Stimulated activated CD4-positive, alpha-beta T cell treated with anti-CD3 and anti-CD28 coated beads, Interleukin-12 subunit alpha, Interleukin-12 subunit beta, amount 100 ng/mL, for 4 hours (primary cell): ENCODE measurements around the gene ASCL1.

Source experiments
- DNase-seq: peaks from one replicate; pipeline ENCODE4 v3.0.0-alpha.2; 2020

ASCL1 gene

GRCh38 chr12:102957339-102958050 is at the start of gene ASCL1:
ASCL1 (plus strand) TSS chr12:102957674; CDS start chr12:102958245, 571 bp downstream.
- DNase-seq, result no peak

- DNase-seq, result no peak
Measured at GRCh38 chr12:102907918-102908317, 49.6 kb upstream of the ASCL1 start.

DNA sequence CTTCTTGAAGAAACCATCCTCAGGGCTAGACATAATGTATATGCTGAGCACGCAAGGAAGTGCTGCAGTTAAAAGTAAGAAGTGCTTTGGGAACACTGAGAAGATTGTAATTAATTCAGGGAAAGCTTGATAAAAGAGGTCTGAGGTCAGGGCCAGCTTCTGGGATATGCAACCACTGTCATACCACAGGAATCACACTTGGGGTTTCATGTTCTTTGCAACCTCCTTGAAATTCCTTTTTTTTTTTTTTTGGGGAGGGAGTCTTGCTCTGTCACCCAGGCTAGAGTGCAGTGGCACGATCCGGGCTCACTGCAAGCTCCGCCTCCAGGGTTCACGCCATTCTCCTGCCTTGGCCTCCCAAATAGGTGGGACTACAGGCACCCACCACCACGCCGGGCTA is 47.3 kb upstream of the ASCL1 start:
- DNase-seq, result no peak

DNA sequence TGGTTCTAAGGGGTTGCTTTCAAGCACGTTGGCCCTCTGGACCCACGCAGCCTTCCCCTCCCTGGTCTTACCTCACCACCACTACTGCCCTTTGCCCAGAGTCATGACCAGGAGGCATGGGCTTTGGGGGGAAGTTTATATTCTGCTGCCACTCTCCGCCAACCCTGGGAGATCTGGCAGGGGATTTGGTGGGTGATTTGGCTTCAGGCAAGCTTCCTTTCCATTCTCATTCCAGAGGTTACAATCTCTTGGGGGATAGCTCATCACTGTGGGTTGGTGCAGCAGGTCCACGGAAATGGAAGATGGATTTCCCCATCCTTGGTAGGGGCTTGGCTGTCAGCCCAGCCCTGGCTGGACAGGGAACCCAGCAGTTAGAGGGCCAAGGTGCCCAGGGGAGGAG is 46.7 kb upstream of the ASCL1 start:
- DNase-seq, result no peak

DNA sequence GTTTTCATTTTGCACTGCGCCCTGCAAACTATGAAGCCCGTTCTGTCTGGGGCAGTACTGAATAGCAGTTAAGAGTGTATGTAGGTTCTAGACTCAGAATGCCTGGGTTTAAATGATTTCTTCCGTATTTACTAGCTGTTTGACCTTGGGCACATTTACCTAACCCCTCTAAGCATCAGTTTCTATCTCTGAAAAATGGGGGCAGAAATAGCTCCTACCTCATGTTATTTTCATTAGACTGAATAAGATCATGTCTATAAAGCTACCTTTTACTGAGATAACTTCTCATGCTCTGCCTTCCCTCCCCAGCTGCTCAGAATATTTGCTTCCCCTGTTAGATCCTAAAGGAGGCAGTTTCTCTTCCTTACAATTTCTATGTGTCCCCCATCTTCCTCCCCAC is 46.2 kb upstream of the ASCL1 start:
- DNase-seq, result no peak

- no peak for DNase-seq
Measured at GRCh38 chr12:102912258-102912657, 45.2 kb upstream of the ASCL1 start.

- DNase-seq, result no peak
Measured at GRCh38 chr12:102913453-102914226, 43.8 kb upstream of the ASCL1 start.

DNA sequence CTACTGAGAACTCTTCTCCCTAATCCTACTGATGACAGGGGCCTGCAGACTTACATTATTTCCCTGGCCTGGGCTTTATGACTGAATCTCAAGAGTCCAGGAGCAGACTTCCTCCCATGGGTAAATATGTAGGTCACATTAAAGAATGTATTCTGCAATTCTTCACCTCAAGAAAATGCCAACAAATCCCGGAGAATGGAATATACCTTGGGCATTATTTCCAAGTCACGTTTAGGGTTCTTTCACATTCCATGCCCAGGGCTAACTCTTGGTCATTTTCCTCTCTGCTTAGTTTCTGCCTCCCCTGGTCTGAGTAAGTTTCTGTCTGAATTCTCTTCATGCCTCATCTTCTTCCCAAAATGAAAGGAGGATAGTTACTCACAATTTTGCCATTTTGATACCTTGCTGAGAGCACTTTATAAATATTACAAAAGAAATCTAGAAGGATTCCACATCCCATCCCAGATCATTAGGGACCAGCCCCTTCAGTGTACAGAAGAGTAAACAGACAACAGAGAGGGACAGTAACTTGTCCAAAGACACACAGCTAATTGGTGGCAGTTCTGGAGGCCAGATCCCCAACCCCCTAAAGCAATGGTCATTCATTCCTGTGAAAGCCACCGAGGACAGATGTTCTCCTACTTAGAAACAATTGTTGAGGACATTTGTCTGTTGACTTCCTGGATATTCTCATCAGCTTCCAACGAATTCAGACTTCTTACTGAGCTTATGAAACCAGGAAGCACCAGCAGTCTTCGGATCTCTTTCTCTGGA is 41.0 kb upstream of the ASCL1 start:
- no peak for DNase-seq

GRCh38 chr12:102917026-102917787 is 40.3 kb upstream of the ASCL1 start, which contains the start of gene PAH:
PAH (minus strand) TSS chr12:102917244; CDS start chr12:102917130, 114 bp downstream.
- DNase-seq, result peak; percentile 0

DNA sequence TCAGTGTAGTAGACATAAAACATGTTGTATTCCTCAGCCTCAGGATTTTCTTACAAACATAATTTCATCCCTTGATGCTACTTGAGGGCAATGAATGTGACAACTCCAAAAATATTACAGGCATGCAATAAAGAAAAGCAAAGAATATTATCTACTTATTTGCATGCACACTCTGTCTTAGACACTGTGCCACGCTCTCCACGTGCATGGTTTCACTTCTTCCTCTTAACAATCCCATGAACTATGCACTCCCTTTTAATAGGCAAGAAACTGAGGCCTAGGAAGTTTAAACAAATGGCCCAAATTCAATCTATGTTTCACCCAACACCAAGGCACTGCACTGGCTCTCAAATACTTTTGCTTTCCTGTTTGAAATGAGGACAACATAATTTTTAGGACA is 38.6 kb upstream of the ASCL1 start:
- DNase-seq, result no peak

DNA sequence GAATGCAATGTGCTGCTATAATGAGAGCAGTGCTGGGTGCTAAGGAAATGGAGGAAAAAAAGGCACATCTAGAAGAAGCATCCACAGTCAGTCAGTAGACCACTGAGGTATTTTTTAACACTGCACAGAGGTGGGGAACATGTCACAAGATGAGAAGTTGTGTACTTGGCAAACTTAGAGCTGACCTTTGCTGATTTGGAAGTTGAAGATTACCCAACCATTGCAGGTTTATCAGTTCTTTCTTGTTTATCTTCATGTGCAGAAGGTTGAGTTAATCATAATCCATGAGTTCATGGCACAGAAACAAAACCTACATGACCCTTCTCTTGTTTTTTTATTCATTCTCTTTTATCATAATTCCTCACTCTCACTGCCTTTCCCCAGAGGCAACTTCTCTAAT is 37.2 kb upstream of the ASCL1 start:
- DNase-seq, result no peak

- DNase-seq, result no peak
Measured at GRCh38 chr12:102921240-102921639, 36.2 kb upstream of the ASCL1 start.

DNA sequence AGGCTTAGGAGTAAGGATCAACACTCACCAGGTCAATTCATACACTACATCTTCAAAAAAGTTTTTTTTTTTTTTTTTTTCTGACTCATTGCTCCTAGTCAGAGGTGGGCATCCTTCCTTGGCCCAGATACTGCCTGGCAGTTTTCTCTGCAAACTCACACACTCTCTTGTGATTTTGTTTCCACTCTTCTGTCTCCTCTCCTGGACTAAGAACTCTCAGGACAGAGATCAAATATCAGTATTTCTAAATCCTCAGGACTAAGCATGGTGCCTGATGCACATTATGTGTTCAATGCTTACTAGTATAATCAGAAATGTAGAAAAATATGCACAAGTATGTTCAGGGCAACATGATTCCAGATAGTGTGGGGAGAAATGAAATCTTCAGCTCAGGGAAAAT is 30.3 kb upstream of the ASCL1 start:
- DNase-seq, result no peak

DNA sequence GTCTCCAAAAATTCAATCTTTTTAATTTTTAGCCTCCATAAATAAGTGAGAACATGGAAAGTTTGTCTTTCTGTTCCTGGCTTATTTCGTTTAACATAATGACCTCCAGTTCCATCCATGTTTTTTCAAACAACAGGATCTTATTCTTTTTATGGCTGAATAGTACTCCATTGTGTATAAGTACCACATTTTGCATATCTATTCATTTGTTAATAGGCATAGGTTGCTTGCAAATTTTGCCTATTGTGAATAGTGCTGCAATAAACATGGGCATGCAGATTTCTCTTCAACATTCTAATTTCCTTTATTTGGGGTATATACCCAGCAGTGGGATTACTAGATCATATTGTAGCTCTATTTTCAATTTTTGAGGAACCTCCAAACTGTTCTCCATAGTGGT is 24.3 kb upstream of the ASCL1 start:
- no peak for DNase-seq

GRCh38 chr12:102939059-102939458 is 18.4 kb upstream of the ASCL1 start:
- no peak for DNase-seq

GRCh38 chr12:102939670-102940222 is 17.7 kb upstream of the ASCL1 start:
- DNase-seq, result no peak

DNA sequence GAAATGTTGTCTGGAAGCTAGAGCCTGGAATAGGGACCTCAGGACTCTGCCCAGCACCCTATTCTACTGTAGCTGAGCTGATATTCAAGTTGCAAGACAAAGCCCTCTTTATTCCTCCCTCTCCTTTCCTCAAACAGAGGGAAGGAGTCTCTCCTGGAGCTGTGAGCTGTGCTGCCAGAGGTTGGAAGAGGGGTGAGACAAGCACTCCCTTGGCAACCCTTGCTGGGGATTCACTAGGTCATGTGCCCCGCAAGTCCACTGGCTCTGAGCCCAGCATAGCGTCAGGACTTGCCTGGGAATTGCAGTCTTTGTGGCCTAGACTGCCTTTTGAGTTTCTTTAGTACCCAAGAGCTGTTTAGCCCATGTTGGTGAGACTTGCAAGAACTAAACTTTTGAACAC is 11.4 kb upstream of the ASCL1 start:
- DNase-seq, result no peak

DNA sequence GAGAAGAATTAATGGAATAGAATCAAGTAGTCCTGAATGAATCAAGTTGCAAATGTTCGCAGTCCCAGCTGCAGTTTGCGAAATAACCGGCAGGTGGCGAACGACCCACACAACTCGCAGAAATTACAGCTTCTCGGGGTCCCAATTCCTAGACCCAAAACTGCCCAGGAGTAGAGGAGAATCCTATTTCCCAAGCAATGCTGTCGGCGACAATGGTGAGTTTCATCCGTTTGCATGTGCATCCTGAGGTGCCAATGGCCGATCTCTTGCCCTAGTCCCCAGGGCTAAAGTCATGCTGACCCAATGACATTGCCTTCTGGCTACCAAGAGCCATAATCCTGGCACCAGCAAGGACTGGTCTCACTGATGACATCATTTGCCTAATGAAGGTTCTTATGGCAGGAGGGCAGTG is 8.5 kb upstream of the ASCL1 start:
- peak; percentile 52 for DNase-seq

DNA sequence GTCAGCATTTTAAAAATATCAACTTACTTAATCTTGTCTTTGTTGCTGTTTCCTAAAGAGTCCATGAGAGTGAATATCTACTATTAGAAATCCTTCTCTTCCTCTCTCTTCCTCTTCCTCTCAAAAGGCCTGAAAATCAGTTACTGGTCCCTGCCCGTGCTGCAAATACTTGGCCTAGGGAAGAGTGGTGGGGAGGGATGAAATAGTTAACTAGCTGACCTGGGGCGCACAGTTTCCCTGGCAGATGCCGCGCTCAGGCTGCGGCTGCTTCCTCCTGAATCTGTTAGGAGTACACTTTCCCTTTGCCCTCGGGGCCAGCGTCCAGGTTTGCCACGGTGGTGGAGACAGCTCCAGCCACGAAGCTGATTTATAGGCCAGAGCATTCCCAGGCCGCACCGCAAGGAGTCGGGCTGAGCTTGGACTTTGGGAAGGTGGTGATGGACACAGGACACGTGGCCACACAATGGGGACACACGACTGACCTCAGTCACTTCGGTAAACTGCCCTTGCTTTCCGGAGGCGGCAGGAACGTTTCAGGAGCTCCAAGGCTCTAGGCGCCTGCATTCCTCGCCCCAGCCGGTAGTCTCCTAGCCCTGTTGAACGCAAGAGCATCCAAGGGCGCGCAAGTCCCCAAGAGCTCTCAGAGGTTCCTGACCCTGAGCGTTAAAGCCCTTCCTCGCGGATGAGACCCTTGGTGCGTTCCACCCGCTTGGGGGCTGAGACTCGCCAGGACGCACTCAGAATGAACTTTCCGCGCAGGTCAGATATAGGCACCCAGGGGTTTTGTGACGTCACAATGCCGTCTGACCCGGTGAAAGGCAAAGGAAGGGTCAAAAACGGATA is 7.1 kb upstream of the ASCL1 start:
- no peak for DNase-seq

- no peak for DNase-seq
Measured at GRCh38 chr12:102950950-102951619, 6.4 kb upstream of the ASCL1 start.

GRCh38 chr12:102951841-102952240 is 5.6 kb upstream of the ASCL1 start:
- DNase-seq, result no peak
